GM18507 (cell line): Measurements from ENCODE around the gene MAP3K20.
"Not testable (repeated sequence)": the region's sequence is repeated elsewhere in the genome, so short reads cannot be mapped to it uniquely, and the experiment has no call there.

ENCODE experiments used
- DNase-seq: peaks from one replicate; pipeline ENCODE4 v3.0.0; 2011; ENCODE audit warnings: low read depth; ENCODE audit not compliant: insufficient read length; ENCODE audit errors: extremely low spot score
- FAIRE-seq: peaks from 2 replicates; lab custom pipeline; 2011; peaks lifted over from hg19 to GRCh38; lab: Jason Lieb, UNC

Gene MAP3K20

GRCh38 chr2:173075781-173076580, at the start of gene MAP3K20:
Gene MAP3K20, plus strand, starts transcription at chr2:173075846. Its CDS starts 15,186 bp downstream, at chr2:173091032.
- peak; percentile 22 for DNase-seq
- peak; percentile 77 for FAIRE-seq

- DNase-seq (no peak), FAIRE-seq (no peak)
Observed at GRCh38 chr2:173026479-173026878, 49.2 kb upstream of the MAP3K20 start.

GRCh38 chr2:173027181-173028128, 48.2 kb upstream of the MAP3K20 start:
- FAIRE-seq (peak; percentile 86), DNase-seq (peak; percentile 32)

GRCh38 chr2:173028141-173028540, 47.5 kb upstream of the MAP3K20 start:
- no peak for DNase-seq

GRCh38 chr2:173028671-173029070, 47.0 kb upstream of the MAP3K20 start:
- DNase-seq (no peak), FAIRE-seq (no peak)

More at GRCh38 chr2:173028141-173028540, 47.5 kb upstream of the MAP3K20 start:
- FAIRE-seq, result no peak

GRCh38 chr2:173030561-173031490, 44.8 kb upstream of the MAP3K20 start:
- DNase-seq (no peak), FAIRE-seq (no peak)

GRCh38 chr2:173032032-173032431, 43.6 kb upstream of the MAP3K20 start:
- FAIRE-seq (no peak), DNase-seq (no peak)

GRCh38 chr2:173033084-173033483, 42.6 kb upstream of the MAP3K20 start:
- FAIRE-seq (no peak), DNase-seq (no peak)

GRCh38 chr2:173034143-173034542, 41.5 kb upstream of the MAP3K20 start:
- DNase-seq (no peak), FAIRE-seq (no peak)

- DNase-seq (no peak), FAIRE-seq (no peak)
Observed at GRCh38 chr2:173037245-173038120, 38.2 kb upstream of the MAP3K20 start.

- not testable (repeated sequence) for FAIRE-seq, DNase-seq
Observed at GRCh38 chr2:173038257-173038656, 37.4 kb upstream of the MAP3K20 start.

GRCh38 chr2:173040729-173041128, 34.9 kb upstream of the MAP3K20 start:
- no peak for FAIRE-seq
- DNase-seq, result no peak

- DNase-seq (no peak), FAIRE-seq (no peak)
Observed at GRCh38 chr2:173043476-173043875, 32.2 kb upstream of the MAP3K20 start.

- FAIRE-seq, result no peak
- DNase-seq, result no peak
Observed at GRCh38 chr2:173043897-173044519, 31.6 kb upstream of the MAP3K20 start.

GRCh38 chr2:173044686-173045085, 31.0 kb upstream of the MAP3K20 start:
- FAIRE-seq (no peak), DNase-seq (no peak)

GRCh38 chr2:173045181-173045580, 30.5 kb upstream of the MAP3K20 start:
- DNase-seq, result no peak
- no peak for FAIRE-seq

- DNase-seq (no peak), FAIRE-seq (peak; percentile 26)
Observed at GRCh38 chr2:173048522-173048896, 27.1 kb upstream of the MAP3K20 start.
